Neutrophil (primary cell): ENCODE data around the gene POMGNT1.
A peak's percentile ranks its signal among the peaks of the same experiment; 100 is the strongest.
"Not testable (repeated sequence)": the region's sequence is repeated elsewhere in the genome, so short reads cannot be mapped to it uniquely, and the experiment has no call there.

Source experiments
- H3K27ac ChIP-seq: fragments of 200-600 bp; sonication (generic); 2 replicates; pipeline ENCODE4 v1.5.1; 2016; ENCODE audit warnings: mild to moderate bottlenecking, moderate library complexity
- H3K27me3 ChIP-seq: fragments of 200-600 bp; sonication (generic); 2 replicates; pipeline ENCODE4 v1.6.0; 2016; ENCODE audit warnings: mild to moderate bottlenecking
- H3K36me3 ChIP-seq: fragments of 200-600 bp; sonication (generic); 2 replicates; pipeline ENCODE4 v1.5.1; 2017
- H3K4me1 ChIP-seq, 2 experiments: fragments of 200-600 bp in 1 of 2; sonication (generic) in 1 of 2; 1 replicate in 1 of 2; 2 replicates in 1 of 2; pipeline versions ENCODE4 v1.5.1 to v1.6.1; 2013 to 2016; ENCODE audit warnings: low read depth in 1 of 2, low read length in 1 of 2, mild to moderate bottlenecking in 1 of 2, moderate library complexity in 1 of 2; ENCODE audit not compliant: control insufficient read depth in 1 of 2, insufficient read depth in 1 of 2
- H3K4me3 ChIP-seq, 2 experiments: fragments of 200-600 bp in 1 of 2; sonication (generic) in 1 of 2; 1 replicate in 1 of 2; 2 replicates in 1 of 2; pipeline ENCODE4 v1.5.1; 2013 to 2016; ENCODE audit warnings: low read depth in 1 of 2, low read length in 1 of 2, mild to moderate bottlenecking in 1 of 2, moderate library complexity in 1 of 2
- H3K9me3 ChIP-seq: fragments of 200-600 bp; sonication (generic); 2 replicates; pipeline ENCODE4 v1.5.1; 2016
- CTCF ChIP-seq: fragments of 200-600 bp; sonication (generic); IDR thresholded peaks from 2 replicates; pipeline ENCODE4 v1.5.1; 2016; ENCODE audit warnings: antibody characterized with exemption

Gene POMGNT1

GRCh38 chr1:46197964-46198811 is at the start of gene POMGNT1:
POMGNT1 (minus strand) TSS chr1:46198434; CDS start chr1:46197821, 613 bp downstream.
- H3K27me3 ChIP-seq = no peaks in the 10 kb centered on the region
- no peak for TF ChIP-seq CTCF
- peaks cover 8% of the 10 kb centered on the region for H3K36me3 ChIP-seq
- H3K9me3 ChIP-seq = no peaks in the 10 kb centered on the region
- H3K4me3 ChIP-seq = peak within 1 kb of the TSS; percentile 69 to 70
- H3K4me1 ChIP-seq = peaks cover 26 to 31% of the 10 kb centered on the region in 2 experiments
- H3K27ac ChIP-seq = peak within 1 kb of the TSS; percentile 54

GRCh38 chr1:46247436-46248121 is 49.3 kb upstream of the POMGNT1 start, which contains the start of gene RAD54L:
RAD54L (plus strand) TSS chr1:46247763; CDS start chr1:46248406, 643 bp downstream.
- Histone ChIP-seq H3K36me3 (peaks cover 8% of the 10 kb centered on the region), H3K4me1 (peaks cover 21 to 22% of the 10 kb centered on the region in 2 experiments), H3K4me3 (peak within 1 kb of the TSS; percentile 82 to 84), H3K9me3 (no peaks in the 10 kb centered on the region), H3K27ac (peak within 1 kb of the TSS; percentile 52), H3K27me3 (no peaks in the 10 kb centered on the region)
- peak; percentile 28 for TF ChIP-seq CTCF

- H3K9me3 ChIP-seq = no peaks in the 10 kb centered on the region
- peaks cover 6% of the 10 kb centered on the region for H3K36me3 ChIP-seq
- no peak for TF ChIP-seq CTCF
- H3K27ac ChIP-seq = peak overlapping the region; percentile 52
- peaks cover 21 to 22% of the 10 kb centered on the region in 2 experiments for H3K4me1 ChIP-seq
- peak overlapping the region; percentile 82 to 84 for H3K4me3 ChIP-seq
- H3K27me3 ChIP-seq = no peaks in the 10 kb centered on the region
Measured at GRCh38 chr1:46246548-46247435, 48.6 kb upstream of the POMGNT1 start.

- not testable (repeated sequence) for H3K36me3 ChIP-seq, H3K27me3 ChIP-seq, H3K9me3 ChIP-seq, H3K4me3 ChIP-seq, H3K27ac ChIP-seq
- peaks cover 21 to 22% of the 10 kb centered on the region in 2 experiments for H3K4me1 ChIP-seq
Measured at GRCh38 chr1:46246136-46246535, 47.9 kb upstream of the POMGNT1 start.

- Histone ChIP-seq H3K4me1 (peaks cover 21 to 22% of the 10 kb centered on the region in 2 experiments), H3K36me3 (no peaks in the 10 kb centered on the region), H3K9me3 (no peaks in the 10 kb centered on the region), H3K27ac (no peak overlapping the region), H3K27me3 (no peaks in the 10 kb centered on the region), H3K4me3 (no peak overlapping the region)
- TF ChIP-seq CTCF = no peak
Measured at GRCh38 chr1:46244656-46245371, 46.6 kb upstream of the POMGNT1 start.

GRCh38 chr1:46243831-46244230 is 45.6 kb upstream of the POMGNT1 start:
- H3K9me3 ChIP-seq, H3K4me3 ChIP-seq, H3K36me3 ChIP-seq, H3K27me3 ChIP-seq, H3K27ac ChIP-seq: not testable (repeated sequence)
- peaks cover 21 to 22% of the 10 kb centered on the region in 2 experiments for H3K4me1 ChIP-seq
